ENCODE results near the gene HHAT.

HHAT gene

GRCh38 chr1:210321552-210321951, 7.2 kb upstream of the HHAT start:
- H3K4me2 ChIP-seq (ENCODE audit: low read length): no peak overlapping the region
- TF ChIP-seq CTCF (IDR thresholded peaks at IDR 0.05): no peak
- no peak overlapping the region for H3K4me3 ChIP-seq (ENCODE audit: low read depth, low read length)
- H2AFZ ChIP-seq: no peak overlapping the region
- H3K79me2 ChIP-seq: no peaks in the 10 kb centered on the region
- no peaks in the 10 kb centered on the region for H3K9me3 ChIP-seq (ENCODE audit: control insufficient read depth, low read length)
- H3K4me1 ChIP-seq: no peaks in the 10 kb centered on the region
- no peaks in the 10 kb centered on the region for H3K27me3 ChIP-seq (ENCODE audit: control insufficient read depth, insufficient read depth, low read length)
- H3K27ac ChIP-seq: no peak overlapping the region
- no peaks in the 10 kb centered on the region for H3K36me3 ChIP-seq (ENCODE audit: control insufficient read depth, insufficient read depth, low read length)
- H3K9ac ChIP-seq: no peak overlapping the region

GRCh38 chr1:210323957-210324356, 4.7 kb upstream of the HHAT start:
- H2AFZ ChIP-seq: no peak overlapping the region
- no peak overlapping the region for H3K9ac ChIP-seq
- H3K36me3 ChIP-seq (ENCODE audit: control insufficient read depth, insufficient read depth, low read length): no peaks in the 10 kb centered on the region
- H3K4me2 ChIP-seq (ENCODE audit: low read length): no peak overlapping the region
- H3K27me3 ChIP-seq (ENCODE audit: control insufficient read depth, insufficient read depth, low read length): no peaks in the 10 kb centered on the region
- H3K4me3 ChIP-seq (ENCODE audit: low read depth, low read length): no peak overlapping the region
- peaks cover 2% of the 10 kb centered on the region for H3K4me1 ChIP-seq
- no peak overlapping the region for H3K27ac ChIP-seq
- H3K79me2 ChIP-seq: no peaks in the 10 kb centered on the region
- H3K9me3 ChIP-seq (ENCODE audit: control insufficient read depth, low read length): no peaks in the 10 kb centered on the region
- TF ChIP-seq CTCF (IDR thresholded peaks at IDR 0.05): no peak

GRCh38 chr1:210325026-210325670, 3.6 kb upstream of the HHAT start:
- H3K4me1 ChIP-seq: peaks cover 2% of the 10 kb centered on the region
- no peak for TF ChIP-seq CTCF (IDR thresholded peaks at IDR 0.05)

GRCh38 chr1:210328032-210328745, 513 bp upstream of the HHAT start:
- H3K36me3 ChIP-seq (ENCODE audit: control insufficient read depth, insufficient read depth, low read length): no peaks in the 10 kb centered on the region
- no peaks in the 10 kb centered on the region for H3K79me2 ChIP-seq
- H3K9ac ChIP-seq: no peak overlapping the region
- peak overlapping the region; percentile 84 for H3K4me3 ChIP-seq (ENCODE audit: low read depth, low read length)
- peak overlapping the region; percentile 100 for H2AFZ ChIP-seq
- peak overlapping the region; percentile 90 for H3K27ac ChIP-seq
- no peaks in the 10 kb centered on the region for H3K27me3 ChIP-seq (ENCODE audit: control insufficient read depth, insufficient read depth, low read length)
- no peak for TF ChIP-seq CTCF (IDR thresholded peaks at IDR 0.05)
- peaks cover 2% of the 10 kb centered on the region for H3K4me1 ChIP-seq
- no peaks in the 10 kb centered on the region for H3K9me3 ChIP-seq (ENCODE audit: control insufficient read depth, low read length)
- peak overlapping the region; percentile 97 for H3K4me2 ChIP-seq (ENCODE audit: low read length)

More at GRCh38 chr1:210325026-210325670, 3.6 kb upstream of the HHAT start:
- Histone ChIP-seq H3K4me3 (ENCODE audit: low read depth, low read length) (no peak overlapping the region), H3K9ac (no peak overlapping the region), H3K4me2 (ENCODE audit: low read length) (no peak overlapping the region), H3K9me3 (ENCODE audit: control insufficient read depth, low read length) (no peaks in the 10 kb centered on the region), H3K27me3 (ENCODE audit: control insufficient read depth, insufficient read depth, low read length) (no peaks in the 10 kb centered on the region), H2AFZ (no peak overlapping the region), H3K36me3 (ENCODE audit: control insufficient read depth, insufficient read depth, low read length) (no peaks in the 10 kb centered on the region), H3K27ac (no peak overlapping the region), H3K79me2 (no peaks in the 10 kb centered on the region)
